Embryonic facial prominence (tissue), 1 donor: ENCODE measurements around the gene KATNAL1.

Experiments used
- DNase-seq: peaks from one replicate; pipeline ENCODE4 v3.0.0-alpha.2; 2016; ENCODE audit errors: extremely low spot score

The KATNAL1 gene

DNA sequence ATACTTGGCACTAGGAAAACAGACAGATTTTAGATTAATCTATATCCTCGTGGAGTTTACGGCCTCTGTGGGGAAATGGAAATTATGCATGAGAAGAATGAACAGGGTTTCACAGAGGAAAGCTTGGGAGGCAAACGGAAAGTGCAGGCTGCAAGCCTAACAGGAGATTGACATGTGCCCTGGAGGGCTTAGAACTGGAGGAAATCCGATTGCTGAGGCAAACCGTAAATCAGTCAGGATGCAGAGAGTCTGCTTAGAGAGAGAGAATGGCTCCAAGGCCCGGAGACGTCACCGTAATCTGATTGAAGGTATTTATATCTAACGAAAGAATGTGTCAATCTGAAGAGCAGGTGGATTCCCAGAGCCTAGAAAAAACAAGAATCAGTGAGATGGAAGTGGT lies 143.2 kb downstream of the KATNAL1 start:
- no peak for DNase-seq

DNA sequence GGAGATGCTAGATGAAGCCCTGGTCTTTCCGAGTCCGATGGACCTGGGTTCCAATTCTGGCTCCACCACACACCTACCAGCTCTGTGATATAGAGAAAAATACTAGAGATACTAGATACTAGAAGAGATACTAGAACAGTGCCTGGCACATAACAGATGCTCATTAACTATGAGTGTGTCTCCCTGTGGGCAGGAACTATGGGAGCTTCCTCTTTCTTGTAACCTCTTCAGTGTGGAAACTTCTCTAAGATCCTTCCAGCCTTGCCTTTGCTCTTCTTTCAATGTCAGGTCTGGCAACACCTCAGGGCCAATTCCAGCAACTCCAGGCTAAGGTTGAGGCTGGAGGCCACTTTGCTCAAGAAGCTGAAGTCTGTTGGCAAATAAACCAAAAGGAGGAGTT lies 143.9 kb downstream of the KATNAL1 start:
- no peak for DNase-seq

DNA sequence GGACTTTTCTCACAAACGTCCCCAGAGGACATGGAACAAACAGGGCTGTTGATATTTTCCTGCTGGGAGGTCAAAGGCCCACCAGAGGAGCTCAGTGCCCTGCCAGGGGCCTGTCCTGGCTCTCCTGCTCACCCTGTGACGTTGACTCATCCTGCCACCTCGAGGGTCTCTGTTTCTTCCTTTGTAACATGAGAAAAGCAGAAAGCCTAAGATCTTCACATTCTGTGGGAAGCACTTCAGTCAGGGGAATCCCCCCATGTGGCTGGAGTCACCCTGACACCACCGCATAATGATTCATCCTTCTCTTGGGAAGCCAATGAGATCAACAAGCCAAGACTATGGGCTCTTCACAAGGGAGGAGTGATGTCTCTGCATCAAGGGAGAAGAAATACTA lies 147.9 kb downstream of the KATNAL1 start:
- DNase-seq, result no peak

DNA sequence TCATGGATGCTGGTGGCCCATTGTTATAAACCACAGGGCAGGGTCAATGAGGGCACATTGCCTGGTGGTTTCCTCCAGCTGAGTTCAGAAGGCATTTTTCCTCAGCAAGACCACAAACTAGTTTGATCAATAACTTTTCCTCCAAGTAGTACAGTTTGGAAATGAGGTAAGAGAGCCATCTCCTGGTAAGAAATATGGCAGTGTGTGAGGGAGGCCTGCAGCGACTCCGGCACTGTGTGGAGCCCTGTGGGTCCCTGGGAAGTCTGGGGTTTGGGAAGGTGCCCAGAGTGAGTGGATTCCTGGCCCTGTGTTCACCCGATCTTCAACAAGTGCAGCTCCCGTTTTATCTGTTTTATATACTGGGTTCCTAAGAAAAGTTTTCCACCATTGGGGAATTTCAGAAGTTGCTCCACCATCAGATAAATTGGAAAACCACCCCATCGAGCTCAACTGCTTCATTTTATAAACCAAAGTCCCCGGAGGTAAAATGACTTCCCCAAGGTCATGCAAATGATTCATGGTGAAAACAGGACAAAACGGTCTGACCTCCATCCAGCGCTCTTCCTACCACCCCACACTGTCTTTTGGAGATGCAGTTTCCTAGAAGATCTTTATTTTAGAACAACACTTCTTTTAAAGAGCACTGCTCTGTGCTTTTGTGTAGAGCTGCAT lies 148.4 kb downstream of the KATNAL1 start:
- DNase-seq, result no peak

DNA sequence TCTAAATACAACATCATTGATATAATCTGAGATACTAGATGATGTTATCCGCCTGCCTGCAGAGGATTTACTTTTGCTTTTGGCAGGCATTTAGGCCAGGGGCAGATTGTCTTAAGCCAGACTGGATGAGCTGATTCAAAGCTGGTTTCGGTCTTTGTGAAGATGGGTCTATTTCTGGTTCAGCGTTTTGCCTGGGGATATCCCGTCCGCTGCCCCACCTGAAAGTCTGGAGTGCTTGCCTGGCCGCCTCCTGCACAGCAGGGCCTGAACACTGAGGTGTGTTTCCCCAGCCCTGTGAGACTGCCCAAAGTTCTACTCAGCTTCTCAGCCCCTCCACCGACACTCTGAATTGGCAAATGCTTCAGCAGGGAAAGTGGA lies 149.7 kb downstream of the KATNAL1 start:
- DNase-seq, result no peak

DNA sequence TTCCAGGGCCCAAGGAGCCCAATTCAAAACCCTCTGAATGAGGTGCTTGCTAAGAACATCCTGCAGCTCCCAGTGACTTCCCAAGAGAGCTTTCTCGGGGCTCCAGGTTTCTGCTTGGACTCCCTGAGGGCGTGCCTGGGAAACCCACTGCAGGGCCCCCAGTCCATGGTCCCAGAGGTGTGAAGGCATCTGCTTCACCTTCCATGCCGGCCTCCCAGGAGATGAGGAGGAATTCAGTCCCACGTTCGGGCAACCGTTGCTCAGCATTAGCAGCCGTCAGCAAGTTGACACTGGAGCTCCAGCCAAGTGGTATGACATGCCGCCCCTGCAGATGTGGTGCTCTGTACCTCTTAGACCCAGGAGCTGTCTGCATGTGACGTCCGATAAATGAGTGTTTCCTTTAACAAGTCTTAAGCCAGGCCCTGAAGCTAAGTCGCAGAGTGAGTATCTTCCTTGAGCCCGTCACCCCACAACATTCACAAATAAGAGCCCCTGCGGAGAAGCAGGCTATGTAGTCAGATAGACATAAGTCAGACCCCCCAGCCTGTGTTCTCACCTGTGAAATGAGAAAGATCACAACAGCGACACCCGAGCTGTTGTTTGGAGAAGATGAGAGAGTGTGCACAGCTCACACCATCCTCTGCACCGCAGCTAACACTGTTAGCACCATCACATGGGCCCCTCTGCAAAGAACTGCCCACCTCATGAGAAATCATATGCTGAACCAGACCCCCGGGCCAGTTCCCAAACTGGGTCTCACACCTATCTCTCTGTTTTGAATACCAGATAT lies 150.3 kb downstream of the KATNAL1 start:
- no peak for DNase-seq

DNA sequence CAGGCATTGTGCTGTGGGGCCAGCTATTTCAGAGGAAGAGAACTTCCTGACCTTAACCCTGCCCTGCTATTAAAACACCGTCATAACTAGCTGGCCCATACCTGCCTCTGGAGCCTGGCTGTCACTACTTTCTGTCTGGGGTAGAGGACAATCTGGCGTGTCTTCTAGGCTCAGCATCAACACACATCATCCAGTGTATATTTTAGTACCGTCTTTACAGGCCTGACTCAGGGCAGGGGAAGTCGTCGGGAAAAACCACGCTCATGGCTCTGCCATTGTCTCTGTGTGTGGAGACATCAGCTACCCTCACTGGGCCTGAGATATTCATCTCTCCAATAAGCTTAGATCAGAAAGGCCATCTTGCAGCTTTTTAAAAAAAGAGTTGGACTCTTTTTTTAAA lies 151.1 kb downstream of the KATNAL1 start:
- DNase-seq, result no peak

DNA sequence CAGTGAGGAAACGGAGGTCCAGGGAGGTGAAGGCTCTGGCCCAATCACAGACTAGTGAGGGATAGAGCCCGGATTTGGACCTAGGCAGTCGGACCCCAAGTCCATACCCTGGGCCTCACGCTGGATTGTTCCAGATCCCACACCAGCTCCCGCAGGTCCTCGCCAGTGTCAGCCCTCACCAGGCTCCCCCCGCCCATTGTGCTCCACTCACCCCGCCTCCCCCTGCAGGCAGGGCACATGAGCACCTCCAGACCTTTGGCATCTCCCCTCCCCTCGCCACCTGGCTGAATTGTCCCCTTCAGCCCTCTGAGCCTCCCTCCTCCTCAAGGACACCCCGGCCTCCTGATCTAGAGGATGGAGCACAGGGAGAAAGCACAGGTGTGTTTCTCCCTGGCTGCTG lies 152.4 kb downstream of the KATNAL1 start:
- no peak for DNase-seq

DNA sequence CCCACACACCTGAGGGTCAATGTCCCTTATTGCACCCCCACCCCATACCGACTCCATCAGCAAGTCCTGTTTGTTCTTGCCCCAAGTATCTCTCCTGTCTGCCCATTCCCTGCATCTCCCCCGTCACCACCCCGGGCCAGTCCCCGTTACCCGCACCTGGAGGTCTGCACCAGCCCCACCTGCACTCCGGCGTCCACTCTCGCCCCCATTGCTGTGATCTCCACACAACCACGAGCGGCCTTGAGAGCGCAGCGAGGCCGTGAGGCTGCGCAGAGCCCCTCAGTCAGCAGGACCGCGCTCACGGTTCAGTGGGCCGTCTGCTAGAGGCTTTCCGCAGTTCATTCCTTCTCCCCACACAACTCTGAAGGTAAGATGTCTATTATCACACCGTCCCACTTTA lies 152.8 kb downstream of the KATNAL1 start:
- DNase-seq, result no peak

DNA sequence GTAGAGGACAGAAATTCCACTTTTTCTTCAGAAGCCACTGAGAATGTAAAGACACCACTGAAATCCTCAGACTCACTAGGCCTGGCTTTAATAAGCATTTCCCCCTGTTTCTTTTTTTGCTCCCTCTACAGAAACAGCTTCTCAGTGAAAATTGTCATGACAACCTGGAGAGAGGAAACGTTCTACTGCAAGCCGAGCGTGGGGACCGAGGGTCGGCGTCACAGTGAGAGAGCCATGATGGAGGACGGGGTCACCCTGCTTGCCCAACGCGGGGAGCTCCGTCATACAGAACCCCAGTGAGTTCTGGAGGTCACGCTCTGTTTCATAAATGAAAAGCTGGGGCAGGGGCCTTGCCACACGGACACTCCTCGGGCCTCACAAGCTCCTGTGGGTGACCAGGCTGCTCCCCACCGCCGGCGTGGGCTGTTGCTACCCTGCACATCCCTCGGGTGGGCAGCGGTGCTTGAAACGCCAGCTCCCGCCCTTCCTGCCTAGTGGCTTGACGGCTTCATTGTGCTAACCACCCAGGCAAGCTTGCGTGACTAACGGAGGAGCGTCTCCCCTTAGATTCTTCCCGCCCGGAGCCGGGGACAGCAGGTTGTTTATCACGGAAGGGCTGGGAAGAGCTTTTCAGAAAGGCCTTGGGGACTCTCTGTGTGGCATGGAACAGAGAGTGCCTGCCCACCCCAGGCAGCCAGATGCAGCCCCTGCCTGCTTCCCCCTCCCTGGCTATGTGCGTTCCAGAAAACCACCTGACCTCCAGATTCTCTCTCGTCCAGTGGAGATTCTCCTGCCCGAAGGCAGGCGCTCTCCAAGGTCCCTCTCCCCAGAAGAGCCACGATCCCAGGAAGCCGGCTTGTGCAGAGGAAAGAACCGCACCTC lies 153.6 kb downstream of the KATNAL1 start:
- no peak for DNase-seq
